Activated gamma-delta T cell treated with anti-CD3 and anti-CD28 coated beads, Interleukin-2, amount 50 U/mL, for 16 hours (primary cell): ENCODE measurements around the gene NDUFAF7.
"Not testable (repeated sequence)": the region's sequence is repeated elsewhere in the genome, so short reads cannot be mapped to it uniquely, and the experiment has no call there.

Experiments
- DNase-seq: peaks from one replicate; pipeline ENCODE4 v3.0.0-alpha.2; 2020; ENCODE audit warnings: low read depth

NDUFAF7 gene

DNA sequence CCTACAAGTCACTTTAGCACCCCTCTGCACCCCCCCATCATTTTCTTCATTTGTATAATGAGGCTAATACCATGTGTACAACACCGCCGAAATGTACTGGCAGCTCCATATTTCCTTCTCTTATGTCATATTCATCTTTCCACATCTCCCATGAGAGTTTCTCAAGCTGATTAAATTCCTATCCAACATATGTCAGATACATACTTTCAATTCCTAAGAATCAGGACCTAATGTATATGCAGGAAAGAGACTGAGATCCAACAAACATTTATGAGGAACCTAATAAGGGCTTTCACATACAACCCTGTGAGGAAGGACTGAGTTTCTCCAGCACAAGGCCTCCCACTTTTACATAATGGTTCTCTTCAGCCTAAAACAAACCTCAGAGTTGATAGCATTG is 51.3 kb downstream of the NDUFAF7 start:
- DNase-seq: no peak

- no peak for DNase-seq
Measured at GRCh38 chr2:37283207-37283606, 51.7 kb downstream of the NDUFAF7 start.

DNA sequence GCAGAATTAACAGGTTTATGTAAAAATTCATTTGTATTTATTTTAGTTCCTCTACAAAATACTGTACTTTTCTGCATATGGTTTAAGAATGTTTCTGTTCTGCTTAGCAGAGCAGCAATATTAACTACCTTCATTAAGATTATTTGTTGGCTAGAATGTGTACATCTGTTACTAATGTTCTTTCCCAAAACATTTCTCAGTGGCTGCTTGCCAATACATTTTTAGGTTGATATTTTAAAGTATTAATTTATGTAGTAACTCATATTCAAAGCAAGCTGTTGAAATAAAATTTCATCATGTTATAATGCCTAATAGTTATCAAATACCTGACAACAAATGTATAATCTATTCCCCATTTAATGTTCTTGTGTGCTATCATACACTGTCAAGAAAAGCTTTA is 52.9 kb downstream of the NDUFAF7 start:
- no peak for DNase-seq

- DNase-seq: no peak
Measured at GRCh38 chr2:37287966-37288365, 56.5 kb downstream of the NDUFAF7 start.

DNA sequence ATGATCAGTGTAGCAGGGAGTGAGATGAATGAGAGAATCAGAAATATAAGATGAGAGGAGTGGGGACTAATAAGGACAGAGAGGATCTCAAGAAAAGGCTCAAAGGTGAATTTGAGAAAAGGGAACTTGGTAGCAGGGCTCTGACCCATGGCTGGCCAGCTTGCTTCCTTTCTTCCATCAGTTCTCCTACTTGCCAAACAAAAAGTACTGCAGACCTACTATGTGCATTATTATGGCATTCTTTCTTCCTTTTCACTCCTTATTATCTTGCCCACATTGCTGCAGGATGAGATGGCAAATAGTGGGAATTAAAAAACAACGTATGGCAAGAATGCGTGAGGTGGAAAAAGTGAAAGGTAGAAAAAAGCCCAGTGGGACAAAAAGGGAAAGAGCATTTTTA is 60.2 kb downstream of the NDUFAF7 start:
- no peak for DNase-seq

DNA sequence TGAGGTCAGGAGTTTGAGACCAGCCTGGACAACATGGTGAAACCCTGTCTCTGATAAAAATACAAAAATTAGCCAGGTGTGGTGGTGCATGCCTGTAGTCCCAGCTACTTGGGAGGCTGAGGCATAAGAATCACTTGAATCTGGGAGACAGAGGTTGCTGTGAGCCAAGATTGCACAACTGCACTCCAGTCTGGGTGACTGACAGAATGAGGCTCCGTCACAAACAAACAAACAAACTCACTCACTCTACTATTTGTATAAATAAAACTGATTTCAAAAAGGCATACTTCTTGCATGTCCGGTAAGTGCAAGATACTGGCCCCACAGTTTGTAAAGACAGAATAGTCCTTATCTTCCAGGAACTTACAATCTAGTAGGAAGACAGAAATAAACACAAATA is 63.4 kb downstream of the NDUFAF7 start:
- DNase-seq: not testable (repeated sequence)

DNA sequence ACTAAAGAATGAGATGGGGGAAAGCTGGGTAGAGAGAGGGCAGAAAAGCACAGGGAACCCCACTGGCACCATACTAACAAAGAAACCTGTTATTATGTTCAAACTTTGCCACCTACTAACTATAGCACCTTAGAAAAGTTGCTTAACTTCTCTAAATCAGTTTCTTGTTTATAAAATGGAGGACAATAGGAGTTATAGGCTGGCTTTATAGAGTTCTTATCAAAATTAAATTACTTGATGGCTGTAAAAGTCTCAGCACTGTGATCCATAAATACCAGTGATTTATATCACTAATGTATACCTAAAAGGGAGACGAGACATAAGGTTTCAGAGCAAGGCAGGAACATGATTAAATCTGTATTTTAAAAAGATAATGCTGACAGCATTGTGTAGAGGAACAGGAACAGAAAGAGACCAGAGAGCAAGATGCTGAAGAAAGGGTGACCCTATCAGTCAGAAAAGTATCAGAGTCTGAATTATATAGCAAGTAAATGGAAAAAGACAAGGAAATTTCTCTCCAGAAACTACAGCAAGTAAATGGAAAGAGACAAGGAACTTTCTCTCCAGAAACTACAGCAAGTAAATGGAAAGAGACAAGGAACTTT is 64.1 kb downstream of the NDUFAF7 start:
- DNase-seq: no peak

- DNase-seq: no peak
Measured at GRCh38 chr2:37297632-37298031, 66.2 kb downstream of the NDUFAF7 start.
